PC-3 (cell line): ENCODE results near the gene EEF1A2. TPM values are rescaled to one million over a fixed set of nuclear protein-coding genes. Genes with fewer than 3 reads are reported as not detected.

ENCODE experiments used
- ATAC-seq: fragments of 200-7000 bp; cut with Tn5 transposase; 2 replicates; pipeline ENCODE4 v1.9.1; 2020; ENCODE audit warnings: mild to moderate bottlenecking, moderate library complexity
- BruUV-seq: library from RNA; stranded (reverse); fragments of 400-500 nt; replicated peaks from 2 replicates; lab custom pipeline; 2021; lab: Mats Ljungman, UMichigan
- CTCF ChIA-PET: fragments of 300-600 bp; sonication (Branson Sonifier 250); formaldehyde crosslinking; loops from one replicate; lab custom pipeline; 2022; ENCODE audit warnings: antibody characterized with exemption; lab: Charles Lee
- POLR2A ChIA-PET: fragments of 300-600 bp; sonication (Branson Sonifier 250); formaldehyde crosslinking; loops from one replicate; lab custom pipeline; 2022; ENCODE audit warnings: antibody characterized with exemption; ENCODE audit not compliant: unreplicated experiment; lab: Charles Lee
- DNase-seq: peaks from one replicate; pipeline ENCODE4 v3.0.0-alpha.2; 2015
- H2AFZ ChIP-seq: fragments of 300-600 bp; sonication (generic); 2 replicates; pipeline ENCODE4 v1.6.0; 2016; ENCODE audit warnings: antibody characterized with exemption, low read length
- H3F3A ChIP-seq: fragments of 300-600 bp; sonication (generic); one replicate; pipeline ENCODE4 v1.6.0; 2017; ENCODE audit warnings: antibody characterized with exemption, low read length, control low read depth, mild to moderate bottlenecking; ENCODE audit not compliant: unreplicated experiment
- H3K27ac ChIP-seq: fragments of 300-600 bp; sonication (generic); 2 replicates; pipeline ENCODE4 v1.5.1; 2016; ENCODE audit warnings: mild to moderate bottlenecking, low read length
- H3K27me3 ChIP-seq: fragments of 300-600 bp; sonication (generic); 2 replicates; pipeline ENCODE4 v1.6.1; 2016; ENCODE audit warnings: low read length, mixed read lengths
- H3K36me3 ChIP-seq: fragments of 300-600 bp; sonication (generic); 2 replicates; pipeline ENCODE4 v1.6.1; 2016; ENCODE audit warnings: low read depth, mixed run types, low read length, mixed read lengths
- H3K4me1 ChIP-seq: fragments of 300-600 bp; sonication (generic); 2 replicates; pipeline ENCODE4 v1.5.1; 2016; ENCODE audit warnings: low read length; ENCODE audit not compliant: insufficient read depth
- H3K4me2 ChIP-seq: fragments of 300-600 bp; sonication (generic); 2 replicates; pipeline ENCODE4 v1.6.0; 2016; ENCODE audit warnings: low read length
- H3K4me3 ChIP-seq: fragments of 300-600 bp; sonication (generic); 2 replicates; pipeline ENCODE4 v1.5.1; 2016; ENCODE audit warnings: mild to moderate bottlenecking, low read length, mixed read lengths
- H3K79me2 ChIP-seq: fragments of 300-600 bp; sonication (generic); 2 replicates; pipeline ENCODE4 v1.6.1; 2017; ENCODE audit warnings: low read length, mixed read lengths
- H3K9ac ChIP-seq: fragments of 300-600 bp; sonication (generic); 2 replicates; pipeline ENCODE4 v1.6.0; 2016; ENCODE audit warnings: mild to moderate bottlenecking, low read length
- H3K9me2 ChIP-seq: fragments of 300-600 bp; sonication (generic); replicated peaks from 2 replicates; pipeline ENCODE4 v1.6.1; 2016; ENCODE audit warnings: mixed run types, low read length, mixed read lengths
- H3K9me3 ChIP-seq: fragments of 300-600 bp; sonication (generic); 2 replicates; pipeline ENCODE4 v1.6.1; 2016; ENCODE audit warnings: low read length, mixed read lengths
- H4K20me1 ChIP-seq: fragments of 300-600 bp; sonication (generic); 2 replicates; pipeline ENCODE4 v1.6.1; 2016; ENCODE audit warnings: low read length, mixed read lengths
- CTCF ChIP-seq: fragments of 300-600 bp; sonication (generic); conservative IDR thresholded peaks from 2 replicates; pipeline ENCODE4 v1.5.1; 2017; ENCODE audit warnings: antibody characterized with exemption, low read depth, mild to moderate bottlenecking, low read length
- EZH2 ChIP-seq: fragments of 300-600 bp; sonication (generic); IDR thresholded peaks from one replicate; pipeline ENCODE4 v1.6.1; 2017; ENCODE audit warnings: antibody characterized with exemption, mild to moderate bottlenecking, low read length; ENCODE audit not compliant: unreplicated experiment
- EZH2phosphoT487 ChIP-seq: fragments of 300-600 bp; sonication (generic); IDR thresholded peaks from 2 replicates; pipeline ENCODE4 v1.6.1; 2018; ENCODE audit warnings: mild to moderate bottlenecking, antibody characterized with exemption, low read length, borderline replicate concordance
- intact Hi-C: fragments of 100-400 bp; cut with micrococcal nuclease; formaldehyde crosslinking; loops from 2 replicates; pipeline ENCODE4 v1.9.0; 2023
- total RNA-seq: library from RNA; depleted of rRNA; stranded (reverse); fragments of >200 nt; gene quantifications from 2 replicates; pipeline ENCODE4 v1.2.3, GENCODE V29; 2014

The EEF1A2 gene
- total RNA-seq, 1 experiment from 2014 or later, result 463 TPM

GRCh38 chr20:63459070-63459380, 39.9 kb downstream of the EEF1A2 start:
- H3K9ac ChIP-seq, result no peak overlapping the region
- BruUV-seq, result no TSS peak
- ATAC-seq, result no peak
- no peaks in the 10 kb centered on the region for H3F3A ChIP-seq
- no peaks in the 10 kb centered on the region for H3K9me2 ChIP-seq
- TF ChIP-seq EZH2, result no peak
- TF ChIP-seq CTCF, result no peak
- TF ChIP-seq EZH2phosphoT487, result no peak
- peaks cover 82% of the 10 kb centered on the region for H3K27me3 ChIP-seq
- POLR2A ChIA-PET, result no interaction called here
- no peak overlapping the region for H3K4me2 ChIP-seq
- H3K36me3 ChIP-seq, result no peaks in the 10 kb centered on the region
- DNase-seq, result no peak
- H3K9me3 ChIP-seq, result no peaks in the 10 kb centered on the region
- H3K4me1 ChIP-seq, result peaks cover 10% of the 10 kb centered on the region
- H2AFZ ChIP-seq, result no peak overlapping the region
- no peaks in the 10 kb centered on the region for H3K79me2 ChIP-seq
- H3K4me3 ChIP-seq, result no peak overlapping the region
- H3K27ac ChIP-seq, result no peak overlapping the region
- H4K20me1 ChIP-seq, result no peaks in the 10 kb centered on the region
- CTCF ChIA-PET, result no interaction called here
- intact Hi-C loops, result no loop called here

DNA sequence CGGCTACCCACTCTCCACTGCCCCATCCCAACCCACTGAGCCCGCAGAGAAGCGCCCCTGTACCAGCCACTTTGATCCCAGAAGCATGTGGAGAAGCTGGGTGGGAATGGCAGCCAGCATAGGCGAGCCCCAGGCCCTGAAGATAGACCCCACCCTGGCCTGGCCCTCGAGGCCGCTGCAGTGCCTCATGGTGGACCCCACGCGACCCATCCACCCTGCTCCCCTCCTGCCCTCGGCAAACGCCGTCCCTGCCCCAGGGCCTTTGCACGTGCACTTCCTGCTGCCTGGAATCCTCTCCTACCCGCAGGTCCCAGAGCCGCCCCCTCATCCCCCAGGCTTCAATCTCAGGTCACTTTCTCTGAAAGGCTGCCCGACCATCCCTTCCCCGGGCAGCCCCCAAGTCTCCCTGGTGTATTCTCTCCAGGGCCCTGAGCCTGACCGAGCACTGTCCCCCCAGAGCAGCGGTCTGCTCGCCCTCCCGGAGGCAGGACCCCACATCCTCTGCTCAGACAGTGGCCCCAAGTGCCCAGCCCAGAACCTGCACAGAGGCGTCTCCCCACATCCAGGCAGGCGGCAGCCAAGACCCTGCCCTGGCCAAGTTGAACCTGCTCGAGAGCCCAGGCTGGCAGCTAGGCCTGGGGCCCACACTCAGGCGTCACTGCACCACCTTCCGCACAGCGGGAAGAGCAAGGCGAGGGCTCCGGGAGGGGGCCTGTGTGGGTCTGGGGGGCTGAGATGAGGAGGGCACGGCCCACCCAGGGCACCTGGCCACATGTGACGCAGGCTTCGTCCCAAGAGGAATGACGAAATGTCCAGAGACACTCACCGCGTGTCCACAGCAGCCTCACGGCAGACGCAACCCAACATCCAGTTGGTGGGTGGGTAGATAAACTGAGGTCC, 40.5 kb downstream of the EEF1A2 start:
- H3K4me3 ChIP-seq, result no peak overlapping the region
- no peaks in the 10 kb centered on the region for H3K9me2 ChIP-seq
- H3K4me1 ChIP-seq, result peaks cover 11% of the 10 kb centered on the region
- no peaks in the 10 kb centered on the region for H3F3A ChIP-seq
- H3K9ac ChIP-seq, result no peak overlapping the region
- ATAC-seq (no peak), DNase-seq (no peak)
- H3K9me3 ChIP-seq, result no peaks in the 10 kb centered on the region
- H3K36me3 ChIP-seq, result no peaks in the 10 kb centered on the region
- peaks cover 80% of the 10 kb centered on the region for H3K27me3 ChIP-seq
- no peak overlapping the region for H3K27ac ChIP-seq
- H3K79me2 ChIP-seq, result no peaks in the 10 kb centered on the region
- no peaks in the 10 kb centered on the region for H4K20me1 ChIP-seq
- intact Hi-C loops, result no loop called here
- H2AFZ ChIP-seq, result no peak overlapping the region
- CTCF ChIA-PET, result no interaction called here
- TF ChIP-seq EZH2phosphoT487 (no peak), EZH2 (no peak), CTCF (no peak)
- BruUV-seq, result no TSS peak
- no peak overlapping the region for H3K4me2 ChIP-seq
- POLR2A ChIA-PET, result no interaction called here

GRCh38 chr20:63457737-63458136, 41.1 kb downstream of the EEF1A2 start:
- Histone ChIP-seq H3K9ac (no peak overlapping the region), H3K27me3 (peaks cover 73% of the 10 kb centered on the region), H3K79me2 (no peaks in the 10 kb centered on the region), H2AFZ (no peak overlapping the region), H3K9me2 (no peaks in the 10 kb centered on the region), H3K9me3 (no peaks in the 10 kb centered on the region), H3K4me1 (peaks cover 11% of the 10 kb centered on the region), H3F3A (no peaks in the 10 kb centered on the region), H3K4me3 (no peak overlapping the region), H3K4me2 (no peak overlapping the region), H3K36me3 (no peaks in the 10 kb centered on the region), H4K20me1 (no peaks in the 10 kb centered on the region), H3K27ac (no peak overlapping the region)
- BruUV-seq, result no TSS peak
- ATAC-seq, result peak; percentile 77
- POLR2A ChIA-PET, result no interaction called here
- CTCF ChIA-PET, result interaction anchor here (0.6 kb wide), 1 partner anchor 39 kb away, joined by 4 read pairs; no protein-coding TSS in a partner anchor
- intact Hi-C loops, result no loop called here
- TF ChIP-seq EZH2 (no peak), EZH2phosphoT487 (no peak), CTCF (no peak)
- peak; percentile 81 for DNase-seq
